HG02642 (cell line): ENCODE results near the gene CD164.

Experiments used
- ATAC-seq: cut with Tn5 transposase; IDR thresholded peaks from one replicate; pipeline ENCODE4 v1.9.1; 2021; ENCODE audit warnings: mild to moderate bottlenecking; ENCODE audit not compliant: unreplicated experiment, poor library complexity

Gene CD164

DNA sequence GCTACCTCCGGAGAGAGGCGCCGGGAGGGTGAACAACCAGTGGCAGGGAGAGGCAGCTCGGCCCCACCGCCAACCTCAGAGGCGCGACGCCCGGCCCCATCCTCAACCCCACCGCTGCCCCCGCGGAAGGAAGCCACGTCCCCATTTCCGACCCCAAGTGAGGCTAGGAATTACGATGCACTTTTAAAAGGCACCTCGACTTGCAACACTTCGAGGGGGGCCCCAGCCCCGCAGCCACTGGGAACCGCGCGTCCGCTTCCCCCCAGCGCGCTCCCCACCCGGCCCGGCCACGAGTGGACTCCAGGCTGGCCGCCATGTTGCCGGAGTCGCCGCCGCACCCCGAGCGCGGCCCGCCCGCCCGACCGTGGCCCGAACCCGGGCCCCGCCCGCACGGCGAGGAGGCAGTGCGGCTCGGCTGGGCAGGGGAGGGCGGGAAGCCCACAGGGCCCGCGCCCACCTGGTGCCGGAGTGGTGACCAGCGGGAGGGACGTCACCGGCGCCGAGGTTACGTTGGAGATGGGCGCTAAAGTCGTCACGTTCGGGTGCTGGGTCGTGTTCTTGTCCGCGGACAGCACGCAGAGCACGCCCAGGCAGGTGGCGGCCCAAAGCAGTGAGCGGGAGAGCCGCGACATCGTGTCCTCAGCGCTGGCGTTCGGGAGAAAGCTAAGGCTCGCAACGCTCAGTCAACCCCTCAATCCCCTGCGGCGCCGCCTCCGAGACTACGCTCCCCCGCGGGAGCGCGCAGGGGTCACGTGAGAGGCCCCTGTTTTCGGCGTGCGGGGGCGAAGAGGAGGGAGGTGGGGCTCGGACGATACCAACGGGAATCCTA, at the start of gene CD164:
TSS of gene CD164 (minus strand) at position 721 of the 829 bp plus-strand sequence. CDS start at position 632, 89 bp downstream.
- ATAC-seq, result peak; percentile 58

DNA sequence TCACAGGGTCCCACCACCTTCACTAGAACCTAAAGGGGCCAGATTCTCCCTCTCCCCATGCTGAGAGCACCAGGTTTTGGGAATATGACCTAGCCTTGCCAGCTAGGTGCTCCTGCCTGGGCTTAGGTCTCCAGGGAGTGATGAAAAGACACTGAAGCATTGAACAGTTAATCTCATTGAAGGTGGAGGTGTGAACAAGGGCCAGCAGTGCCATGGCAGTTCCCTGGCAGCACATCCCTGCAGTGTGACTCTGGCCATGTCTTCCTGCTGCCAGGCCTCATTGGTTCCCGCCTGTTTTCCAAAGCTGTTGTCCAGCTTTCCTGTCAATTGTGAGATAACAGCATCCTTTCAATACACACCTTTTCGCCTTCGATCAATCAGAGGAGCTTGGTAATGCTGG, 47.2 kb upstream of the CD164 start:
- ATAC-seq, result no peak

DNA sequence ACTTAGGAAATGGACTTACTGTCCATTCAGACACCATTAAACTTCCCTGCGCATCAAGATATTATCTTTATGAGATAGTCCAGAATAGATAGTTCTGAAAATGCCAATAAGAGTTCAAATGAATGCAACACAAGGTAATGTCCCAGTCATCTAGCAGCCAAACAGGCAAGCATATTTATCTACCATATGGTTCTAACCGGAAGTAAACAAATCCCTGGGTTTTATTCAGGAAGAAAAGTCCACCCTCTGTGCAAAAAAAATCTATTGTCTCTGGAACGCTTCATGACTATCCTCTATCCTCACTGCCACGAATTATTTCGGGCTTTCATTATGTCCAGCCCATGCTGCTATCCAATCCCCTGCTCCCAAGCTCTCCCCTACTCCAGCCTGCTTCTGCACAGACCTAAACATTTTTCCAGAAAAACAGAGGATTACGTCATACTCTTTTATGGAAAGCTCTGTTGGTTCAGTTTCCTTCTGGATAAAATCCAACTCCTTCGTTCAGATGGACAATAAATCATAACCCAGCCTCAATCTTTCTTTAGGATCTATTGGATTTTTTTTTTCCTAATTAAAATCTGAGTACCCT, 46.7 kb upstream of the CD164 start:
- no peak for ATAC-seq

DNA sequence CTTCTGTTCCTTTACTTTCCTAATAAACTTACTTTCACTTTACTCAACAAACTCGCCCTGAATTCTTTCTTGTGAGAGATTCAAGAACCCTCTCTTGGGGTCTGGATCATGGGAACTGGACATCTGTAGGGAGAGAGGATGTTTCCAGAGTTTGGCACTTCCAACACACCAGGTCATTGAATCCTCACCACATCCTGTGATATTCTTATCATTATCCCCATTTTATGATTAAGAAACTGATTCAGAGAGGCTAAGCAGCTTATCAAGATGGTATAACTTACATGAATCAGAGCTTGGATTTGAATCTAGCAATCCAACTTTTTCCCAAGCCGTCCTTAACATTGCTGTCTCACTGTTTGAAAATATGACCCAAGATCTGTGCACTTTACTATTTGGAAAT, 42.7 kb upstream of the CD164 start:
- ATAC-seq, result no peak

DNA sequence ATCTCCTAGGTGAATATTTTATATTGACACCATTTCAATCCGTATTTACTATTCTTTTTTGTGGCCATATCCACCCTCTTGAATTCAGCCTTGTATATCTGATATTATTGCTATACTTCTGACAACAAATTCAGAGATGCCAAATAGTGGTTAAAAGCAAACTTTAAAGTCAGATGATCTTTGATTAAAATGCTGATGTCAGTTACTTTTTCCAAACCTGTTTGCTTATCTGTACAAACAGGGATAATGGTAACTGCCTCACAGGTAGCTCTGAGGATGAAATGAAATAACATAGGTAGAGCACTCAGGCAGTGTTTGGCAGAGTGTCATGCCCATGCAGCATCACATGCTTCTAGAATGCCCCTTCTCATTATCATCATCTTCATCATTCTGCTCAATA, 38.9 kb upstream of the CD164 start:
- no peak for ATAC-seq

DNA sequence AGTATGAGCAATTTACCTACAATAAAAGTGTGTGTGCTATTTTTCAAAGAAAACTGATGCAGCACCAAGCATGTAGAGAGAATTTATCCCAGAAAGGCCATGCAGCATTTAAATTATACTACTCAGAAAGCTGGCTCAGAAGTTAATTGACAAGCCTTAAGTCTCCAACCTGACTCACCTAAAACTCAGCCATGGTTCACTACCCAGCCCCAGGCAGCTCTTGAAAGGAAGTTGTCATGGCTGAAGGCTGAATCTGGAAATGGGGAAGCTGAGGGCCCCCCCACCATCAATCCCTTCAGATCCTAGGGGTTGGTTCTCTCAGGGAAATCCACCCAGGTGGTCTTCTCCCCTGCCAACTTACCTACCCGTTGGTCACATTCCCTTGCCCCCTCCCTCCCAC, 38.5 kb upstream of the CD164 start:
- no peak for ATAC-seq

GRCh38 chr6:109417646-109418045, 35.4 kb upstream of the CD164 start:
- ATAC-seq, result no peak

GRCh38 chr6:109411034-109411433, 28.8 kb upstream of the CD164 start:
- ATAC-seq, result no peak

- no peak for ATAC-seq
These were observed 23.9 kb upstream of the CD164 start for GRCh38 chr6:109406196-109406595.

DNA sequence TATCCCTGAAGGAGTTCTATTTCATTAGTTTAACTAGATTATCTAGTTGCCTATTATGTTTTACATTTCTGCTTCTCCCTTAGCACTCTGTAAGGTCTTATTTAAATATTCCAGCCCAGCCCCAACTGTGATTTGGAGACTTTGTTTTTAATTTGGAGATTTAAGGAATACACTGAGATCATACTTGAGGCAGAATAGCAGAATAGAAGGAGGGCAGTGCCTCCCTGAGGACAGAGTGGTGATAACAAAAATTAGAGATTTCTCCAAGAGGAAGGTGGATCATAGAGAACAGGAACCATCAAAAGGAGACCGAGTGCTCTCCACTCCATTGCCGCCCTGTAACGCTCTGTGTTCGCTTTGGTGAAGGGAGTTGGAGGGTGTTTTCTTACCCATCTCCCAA, 14.8 kb upstream of the CD164 start:
- ATAC-seq, result no peak

DNA sequence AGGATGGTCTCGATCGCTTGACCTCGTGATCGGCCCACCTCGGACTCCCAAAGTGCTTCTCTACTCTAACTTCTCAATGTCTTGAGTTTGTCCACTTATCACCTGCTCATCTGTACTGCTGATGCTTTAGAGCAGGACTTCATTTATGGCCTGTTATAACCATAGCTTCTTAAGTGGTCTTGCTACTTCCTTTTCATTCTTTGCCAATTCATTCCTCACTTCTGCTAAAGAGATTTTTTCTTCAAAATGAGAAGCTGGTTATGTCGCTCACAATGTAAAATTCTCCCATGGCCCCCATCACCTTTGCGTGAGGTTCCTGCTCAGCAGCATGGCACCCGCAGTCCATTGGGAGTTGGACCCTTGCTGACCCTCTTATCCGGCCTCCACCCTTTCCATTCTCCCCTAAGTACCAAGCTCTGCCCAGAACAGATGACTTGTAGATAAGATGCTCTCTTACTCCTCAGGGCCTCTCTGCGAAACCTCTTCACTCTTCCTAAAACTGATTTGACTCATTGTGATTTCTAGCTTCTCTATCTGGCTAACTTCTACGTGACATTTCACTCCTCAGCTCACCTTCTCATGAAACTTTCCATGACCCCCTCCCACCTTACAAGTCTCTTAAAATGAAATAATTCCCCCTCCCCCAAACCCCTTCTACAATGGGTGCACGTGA, 13.9 kb upstream of the CD164 start:
- ATAC-seq, result no peak

GRCh38 chr6:109393886-109394281, 11.6 kb upstream of the CD164 start:
- ATAC-seq, result no peak

GRCh38 chr6:109393157-109393885, 11.1 kb upstream of the CD164 start:
- no peak for ATAC-seq

- no peak for ATAC-seq
These were observed 7.5 kb upstream of the CD164 start for GRCh38 chr6:109389650-109390274.

GRCh38 chr6:109388265-109388664, 6.0 kb upstream of the CD164 start:
- ATAC-seq, result no peak

- ATAC-seq, result no peak
These were observed 1.2 kb upstream of the CD164 start for GRCh38 chr6:109383438-109383940.

GRCh38 chr6:109382576-109383437, 540 bp upstream of the CD164 start:
- peak; percentile 76 for ATAC-seq

DNA sequence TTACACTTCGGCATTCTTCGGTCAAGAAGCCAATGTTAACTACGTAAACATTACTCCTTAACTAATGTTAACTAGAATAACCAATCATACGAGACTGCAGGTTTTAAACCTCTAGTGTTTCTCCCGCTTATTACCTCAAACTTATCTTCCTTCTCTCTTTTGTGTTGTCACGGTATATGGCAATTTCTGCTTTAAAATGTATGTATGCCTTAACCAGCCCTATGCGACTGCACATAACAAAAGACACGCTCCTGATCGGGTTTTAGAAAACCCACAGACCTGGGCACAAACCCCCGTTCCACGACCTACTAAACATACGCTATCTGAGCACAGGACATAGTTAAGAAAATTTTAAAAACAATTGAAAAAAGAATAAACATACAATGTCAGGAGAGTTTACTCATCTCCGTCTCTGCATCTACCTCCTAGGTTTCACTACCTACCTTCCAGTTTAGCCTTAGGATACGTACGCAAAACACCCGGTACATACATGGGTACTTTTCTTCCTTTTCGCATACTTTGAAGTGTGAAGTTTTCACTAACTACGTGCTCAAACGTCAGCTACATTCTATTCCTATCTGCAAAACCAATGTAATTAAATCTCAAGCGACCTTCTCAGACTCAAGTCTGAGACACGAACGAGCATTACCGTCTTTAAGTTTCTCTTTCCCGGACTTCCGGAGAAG, 1.1 kb downstream of the CD164 start:
- no peak for ATAC-seq

GRCh38 chr6:109379711-109380110, 2.6 kb downstream of the CD164 start:
- ATAC-seq, result no peak
